Measurements from ENCODE around the gene MKKS. TPM values are rescaled to one million over a fixed set of nuclear protein-coding genes. Genes with fewer than 3 reads are reported as not detected.
A peak's percentile ranks its signal among the peaks of the same experiment; 100 is the strongest.

The MKKS gene
- total and polyA plus RNA-seq, 2 of the 13 experiments (the other 11 are each of a cell fraction or from before 2014, with no cell fraction given): 26.7 to 34.5 TPM

DNA sequence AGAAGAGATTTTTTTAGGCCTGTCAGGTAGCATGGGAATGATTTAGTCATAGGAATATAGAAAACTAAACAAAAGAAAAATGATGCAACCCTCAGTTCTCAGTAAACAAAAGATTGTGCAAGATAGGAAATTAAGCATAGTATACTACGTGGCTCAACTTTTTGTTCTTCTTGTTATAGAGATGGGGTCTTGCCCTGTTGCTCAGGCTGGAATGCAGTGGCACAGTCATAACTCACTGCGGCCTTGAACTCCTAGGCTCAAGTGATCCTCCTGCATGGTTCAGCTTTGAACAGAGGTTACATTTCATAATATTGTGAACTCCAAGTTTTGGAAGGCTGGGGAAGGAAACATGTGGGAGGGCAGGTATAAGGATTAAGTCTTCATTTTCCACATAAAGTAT is 29.6 kb upstream of the MKKS start (continued):
- TF ChIP-seq, protein P1, sequence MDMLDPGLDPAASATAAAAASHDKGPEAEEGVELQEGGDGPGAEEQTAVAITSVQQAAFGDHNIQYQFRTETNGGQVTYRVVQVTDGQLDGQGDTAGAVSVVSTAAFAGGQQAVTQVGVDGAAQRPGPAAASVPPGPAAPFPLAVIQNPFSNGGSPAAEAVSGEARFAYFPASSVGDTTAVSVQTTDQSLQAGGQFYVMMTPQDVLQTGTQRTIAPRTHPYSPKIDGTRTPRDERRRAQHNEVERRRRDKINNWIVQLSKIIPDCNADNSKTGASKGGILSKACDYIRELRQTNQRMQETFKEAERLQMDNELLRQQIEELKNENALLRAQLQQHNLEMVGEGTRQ (IDR thresholded peaks at IDR 0.05; ENCODE audit: low read depth, low read length): no peak
- TF ChIP-seq, protein P1 (CRISPR knock-in tag; IDR thresholded peaks at IDR 0.05; ENCODE audit: borderline replicate concordance): no peak
- TF ChIP-seq PHF21A (CRISPR knock-in tag; IDR thresholded peaks at IDR 0.05) (no peak), POLR2A (IDR thresholded peaks at IDR 0.05; ENCODE audit: insufficient read depth in 1 of 2, low read depth in 2 of 2, low read length in 2 of 2) (no peak), SIX4 (CRISPR knock-in tag; IDR thresholded peaks at IDR 0.05) (no peak), ZMYM4 (CRISPR knock-in tag; IDR thresholded peaks at IDR 0.05) (no peak), MTF1 (CRISPR knock-in tag; IDR thresholded peaks at IDR 0.05) (no peak), ZNF788 (CRISPR knock-in tag; IDR thresholded peaks at IDR 0.05; ENCODE audit: borderline replicate concordance) (no peak), FIP1L1 (IDR thresholded peaks at IDR 0.05; ENCODE audit: borderline replicate concordance, insufficient read depth, low read depth, low read length) (no peak), ZNF350 (CRISPR knock-in tag; IDR thresholded peaks at IDR 0.05; ENCODE audit: borderline replicate concordance, low read depth) (no peak), GABPB1 (CRISPR knock-in tag; IDR thresholded peaks at IDR 0.05) (no peak), ELF3 (CRISPR knock-in tag; IDR thresholded peaks at IDR 0.05) (no peak; the same call in 1 of the 2 replicates), NPAS2 (CRISPR knock-in tag; IDR thresholded peaks at IDR 0.05; ENCODE audit: borderline replicate concordance) (no peak)

DNA sequence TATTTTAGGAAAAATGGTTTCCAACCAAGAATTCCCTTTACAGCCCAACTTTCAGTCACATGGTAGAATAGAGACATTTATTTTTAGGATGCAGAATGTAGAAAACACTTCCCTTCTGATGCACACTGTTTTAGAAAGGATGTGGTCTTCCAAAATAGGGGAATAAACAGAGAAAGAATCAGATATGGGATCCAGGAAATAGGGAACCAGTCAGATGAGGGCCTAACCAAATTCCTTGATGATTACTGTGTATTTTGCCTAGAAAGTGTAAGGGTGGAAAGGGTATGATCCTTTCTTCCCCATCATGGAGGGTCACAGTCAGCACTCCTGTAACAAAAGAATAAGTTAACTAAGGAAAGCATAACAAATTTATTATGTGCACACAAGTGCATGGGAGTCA is 28.5 kb upstream of the MKKS start:
- H3K4me1 ChIP-seq (ENCODE audit: insufficient read depth, low read length): peaks cover 23% of the 10 kb centered on the region
- no TSS peak for BruUV-seq (replicated peaks)
- no peak overlapping the region for H3K9ac ChIP-seq (ENCODE audit: insufficient read depth, low read depth, low read length)
- TF ChIP-seq TP53 (CRISPR knock-in tag; conservative IDR thresholded peaks at IDR 0.05): no peak
- peak; percentile 62; the same call in 1 of the 2 replicates for TF ChIP-seq BCL6 (CRISPR knock-in tag; IDR thresholded peaks at IDR 0.05)
- H3K4me2 ChIP-seq (ENCODE audit: low read depth, low read length): no peak overlapping the region
- ChIA-PET POLR2A (no interaction called here), CTCF (ENCODE audit: low intra/inter-chr PET ratio, low total read pairs) (no interaction called here)
- H3K79me2 ChIP-seq (ENCODE audit: insufficient read depth, low read length): peaks cover 11% of the 10 kb centered on the region
- in situ Hi-C loops (cut with HindIII; ENCODE audit: extremely low pct_ligation_motif_present, low pct_unique_long_range_greater_than_20kb) (no loop called here), intact Hi-C loops (cut with micrococcal nuclease; ENCODE audit: unreplicated experiment) (loop anchor here (10.0 kb wide), 2 partner anchors 202 to 522 kb away; no protein-coding TSS in a partner anchor)
- H2AFZ ChIP-seq (ENCODE audit: low read length): no peak overlapping the region
- H4K20me1 ChIP-seq (ENCODE audit: insufficient read depth, low read length): no peaks in the 10 kb centered on the region
- ATAC-seq (no peak), FAIRE-seq (no peak), DNase-seq (ENCODE audit: low spot score) (no peak)
- no peak overlapping the region for H3K4me3 ChIP-seq (replicated peaks in 1 of 3; ENCODE audit: insufficient read depth in 1 of 3, low read depth in 2 of 3, low read length in 3 of 3)
- no peaks in the 10 kb centered on the region; a peak in 1 of 5 replicates for H3K36me3 ChIP-seq (replicated peaks in 1 of 2; ENCODE audit: control insufficient read depth in 1 of 2, insufficient read depth in 2 of 2, low read length in 2 of 2)
- no peak overlapping the region for H3K27ac ChIP-seq (ENCODE audit: extremely low read length, insufficient read depth, low read length)
- no peaks in the 10 kb centered on the region for H3K27me3 ChIP-seq (ENCODE audit: control insufficient read depth in 1 of 2, insufficient read depth in 2 of 2, low read length in 2 of 2)
- peaks cover 11% of the 10 kb centered on the region for H3K9me3 ChIP-seq (ENCODE audit: low read length)

Measured in HepG2 (cell line).